ENCODE data around the gene BLTP3A.

BLTP3A gene

GRCh38 chr6:34832942-34833341, 41.1 kb downstream of the BLTP3A start:
- TF ChIP-seq SPI1 (IDR thresholded peaks at IDR 0.05; ENCODE audit: low read depth, low read length): no peak
- TF ChIP-seq PAX5 (IDR thresholded peaks at IDR 0.05; ENCODE audit: insufficient read depth, low read length, severe bottlenecking): no peak
- DNase-seq (ENCODE audit: insufficient read length, low spot score) (no peak), FAIRE-seq (no peak)

DNA sequence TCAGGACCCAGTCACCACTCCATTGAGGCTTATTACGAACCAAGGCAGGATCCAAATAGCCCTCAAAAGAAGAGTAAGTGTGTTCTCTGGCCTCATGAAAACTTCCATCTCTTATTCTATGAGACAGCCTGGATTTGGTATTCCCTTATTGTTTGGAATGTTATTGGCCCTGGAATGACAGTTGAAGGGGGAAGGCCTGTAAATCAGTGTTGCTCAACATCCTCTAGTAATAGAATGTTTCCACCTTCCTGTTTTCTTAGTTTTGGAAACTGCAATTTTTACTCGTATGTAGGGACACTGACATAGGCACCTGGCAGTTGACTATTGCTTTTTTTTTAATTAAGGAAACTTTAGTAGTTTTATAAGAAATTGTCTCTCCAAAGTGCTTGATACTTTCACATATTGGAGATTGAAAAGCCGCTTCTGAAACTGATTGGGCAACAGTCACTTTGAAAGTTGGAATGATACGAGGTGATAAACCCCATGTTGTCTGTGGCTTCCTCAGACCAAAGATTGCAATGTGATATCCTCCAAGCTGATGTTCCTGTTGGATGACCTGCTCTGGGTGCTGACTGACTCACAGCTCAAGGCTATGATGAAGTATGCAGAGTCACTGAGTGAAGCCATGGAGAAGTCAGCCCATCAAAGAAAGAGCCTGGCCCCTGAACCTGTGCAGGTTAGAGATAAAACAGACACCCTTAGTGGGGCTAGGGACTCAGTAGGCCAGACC, 43.1 kb downstream of the BLTP3A start:
- no peak for DNase-seq (ENCODE audit: insufficient read length, low spot score)
- TF ChIP-seq SPI1 (IDR thresholded peaks at IDR 0.05; ENCODE audit: low read depth, low read length) (no peak), POLR2AphosphoS5 (IDR thresholded peaks at IDR 0.05; ENCODE audit: low read depth, low read length) (no peak), POU2F2 (IDR thresholded peaks at IDR 0.05; ENCODE audit: low read depth, low read length) (no peak), POLR2A (IDR thresholded peaks at IDR 0.05; ENCODE audit: low read depth, low read length) (no peak), PAX5 (IDR thresholded peaks at IDR 0.05; ENCODE audit: insufficient read depth, low read length, severe bottlenecking) (no peak), TAF1 (IDR thresholded peaks at IDR 0.05; ENCODE audit: low read depth, low read length) (no peak)
- FAIRE-seq: no peak

DNA sequence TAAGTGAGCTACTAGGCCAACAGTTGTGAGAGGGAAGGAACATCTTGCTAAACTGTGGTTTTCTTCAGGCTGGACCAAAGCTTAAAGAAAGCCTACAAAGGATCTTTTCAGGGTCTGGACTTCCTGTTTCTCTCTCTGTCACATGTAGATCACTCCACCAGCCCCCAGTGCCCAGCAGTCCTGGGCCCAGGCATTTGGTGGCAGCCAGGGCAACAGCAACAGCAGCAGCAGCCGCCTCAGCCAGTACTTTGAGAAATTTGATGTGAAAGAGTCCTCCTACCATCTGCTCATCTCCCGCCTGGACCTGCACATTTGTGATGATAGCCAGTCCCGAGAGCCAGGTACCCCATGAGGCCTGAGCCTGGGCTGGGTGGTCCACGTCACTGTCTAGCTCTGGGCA, 44.1 kb downstream of the BLTP3A start:
- no peak for DNase-seq (ENCODE audit: insufficient read length, low spot score)
- FAIRE-seq: no peak

GRCh38 chr6:34836451-34836850, 44.6 kb downstream of the BLTP3A start:
- FAIRE-seq (no peak), DNase-seq (ENCODE audit: insufficient read length, low spot score) (no peak)
- no peak for TF ChIP-seq POLR2AphosphoS5 (IDR thresholded peaks at IDR 0.05; ENCODE audit: low read depth, low read length)
- TF ChIP-seq SPI1 (IDR thresholded peaks at IDR 0.05; ENCODE audit: low read depth, low read length): no peak
- no peak for TF ChIP-seq TAF1 (IDR thresholded peaks at IDR 0.05; ENCODE audit: low read depth, low read length)
- no peak for TF ChIP-seq POU2F2 (IDR thresholded peaks at IDR 0.05; ENCODE audit: low read depth, low read length)
- TF ChIP-seq POLR2A (IDR thresholded peaks at IDR 0.05; ENCODE audit: low read depth, low read length): no peak
- no peak for TF ChIP-seq PAX5 (IDR thresholded peaks at IDR 0.05; ENCODE audit: insufficient read depth, low read length, severe bottlenecking)

More for the DNA sequence above, 44.1 kb downstream of the BLTP3A start:
- TF ChIP-seq PAX5 (IDR thresholded peaks at IDR 0.05; ENCODE audit: insufficient read depth, low read length, severe bottlenecking): no peak

- TF ChIP-seq TAF1 (IDR thresholded peaks at IDR 0.05; ENCODE audit: low read depth, low read length) (no peak), POLR2AphosphoS5 (IDR thresholded peaks at IDR 0.05; ENCODE audit: low read depth, low read length) (no peak), SPI1 (IDR thresholded peaks at IDR 0.05; ENCODE audit: low read depth, low read length) (no peak), PAX5 (IDR thresholded peaks at IDR 0.05; ENCODE audit: insufficient read depth, low read length, severe bottlenecking) (no peak), POU2F2 (IDR thresholded peaks at IDR 0.05; ENCODE audit: low read depth, low read length) (no peak), POLR2A (IDR thresholded peaks at IDR 0.05; ENCODE audit: low read depth, low read length) (no peak)
- FAIRE-seq: no peak
- DNase-seq (ENCODE audit: insufficient read length, low spot score): no peak
These were observed 45.6 kb downstream of the BLTP3A start for GRCh38 chr6:34837528-34837927.

- TF ChIP-seq POU2F2 (IDR thresholded peaks at IDR 0.05; ENCODE audit: low read depth, low read length): no peak
- no peak for TF ChIP-seq POLR2A (IDR thresholded peaks at IDR 0.05; ENCODE audit: low read depth, low read length)
- TF ChIP-seq POLR2AphosphoS5 (IDR thresholded peaks at IDR 0.05; ENCODE audit: low read depth, low read length): no peak
- no peak for TF ChIP-seq SPI1 (IDR thresholded peaks at IDR 0.05; ENCODE audit: low read depth, low read length)
- DNase-seq (ENCODE audit: insufficient read length, low spot score) (no peak), FAIRE-seq (no peak)
These were observed 47.9 kb downstream of the BLTP3A start for GRCh38 chr6:34839666-34840352.

Measured in GM12891 (cell line).